ENCODE data around the gene MYO3B.

The MYO3B gene

DNA sequence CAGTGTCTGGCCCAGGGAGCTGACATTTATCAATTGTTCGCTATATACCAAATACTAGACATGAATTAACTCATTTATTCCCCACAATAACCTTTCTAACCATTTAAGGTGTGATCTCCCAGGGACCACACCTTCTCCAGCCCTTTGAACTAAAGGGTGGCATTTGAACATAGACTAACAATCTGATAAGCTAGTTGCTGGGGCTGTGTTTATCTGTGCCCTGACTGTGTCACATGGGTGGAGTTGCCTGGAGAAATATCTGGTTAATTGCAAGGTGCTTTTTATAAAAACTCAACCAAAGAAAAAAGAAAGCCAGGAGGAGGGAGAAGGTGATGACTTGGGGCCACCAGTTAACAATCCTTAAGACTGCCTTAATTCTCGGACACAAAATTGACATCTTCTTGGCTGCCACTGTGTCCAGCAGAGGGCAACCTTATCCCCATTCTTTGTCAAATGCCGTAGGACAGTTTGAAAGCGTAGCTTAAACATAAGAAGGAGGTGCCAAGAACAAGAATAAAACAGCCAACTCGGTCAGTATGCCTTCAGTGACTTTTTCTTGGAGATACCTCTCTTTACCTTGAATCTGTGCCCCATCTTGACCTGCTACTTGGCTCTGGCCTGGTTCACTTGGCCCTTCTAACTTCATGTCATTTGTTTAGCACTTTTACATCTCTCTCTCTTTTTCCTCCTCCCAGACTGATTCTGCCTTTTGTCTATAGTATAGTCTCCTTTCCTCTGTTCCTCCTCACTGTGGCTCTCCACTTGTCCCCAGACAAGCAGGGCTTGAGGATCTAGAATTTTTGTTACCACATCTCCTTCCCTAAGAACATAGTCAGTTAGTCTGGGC lies 183.4 kb downstream of the MYO3B start:
- DNase-seq (ENCODE audit: low read depth in 4 of 4, low spot score in 1 of 4), result peak; percentile 9 to 43 (median 19)

DNA sequence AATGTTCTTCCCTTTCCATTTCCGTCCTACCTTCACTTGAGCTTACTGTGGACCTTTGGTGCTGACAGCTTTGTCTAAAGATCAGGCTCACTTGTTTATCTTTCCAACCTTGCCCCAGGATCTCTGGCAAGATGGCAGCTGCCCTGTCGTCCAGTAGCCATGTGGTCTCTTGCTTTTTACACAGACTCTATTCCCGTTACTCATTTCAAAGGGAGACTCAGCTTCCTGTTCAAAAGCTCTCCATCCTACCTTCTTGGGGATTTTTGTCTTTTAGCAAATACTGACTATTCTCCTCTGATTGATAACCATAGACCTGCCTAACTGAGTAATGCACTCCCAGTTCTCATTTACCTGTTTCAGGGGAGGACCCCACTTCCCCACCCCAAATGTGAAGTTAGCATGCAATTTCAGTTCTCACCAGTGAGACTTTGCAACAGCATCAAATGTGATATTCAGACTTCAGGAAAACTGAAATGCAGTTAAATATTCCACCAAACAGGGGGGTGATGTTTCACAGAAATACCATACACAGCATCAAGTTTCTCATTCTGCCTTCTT lies 184.4 kb downstream of the MYO3B start:
- DNase-seq (ENCODE audit: low read depth in 4 of 4, low spot score in 1 of 4), result no peak

DNA sequence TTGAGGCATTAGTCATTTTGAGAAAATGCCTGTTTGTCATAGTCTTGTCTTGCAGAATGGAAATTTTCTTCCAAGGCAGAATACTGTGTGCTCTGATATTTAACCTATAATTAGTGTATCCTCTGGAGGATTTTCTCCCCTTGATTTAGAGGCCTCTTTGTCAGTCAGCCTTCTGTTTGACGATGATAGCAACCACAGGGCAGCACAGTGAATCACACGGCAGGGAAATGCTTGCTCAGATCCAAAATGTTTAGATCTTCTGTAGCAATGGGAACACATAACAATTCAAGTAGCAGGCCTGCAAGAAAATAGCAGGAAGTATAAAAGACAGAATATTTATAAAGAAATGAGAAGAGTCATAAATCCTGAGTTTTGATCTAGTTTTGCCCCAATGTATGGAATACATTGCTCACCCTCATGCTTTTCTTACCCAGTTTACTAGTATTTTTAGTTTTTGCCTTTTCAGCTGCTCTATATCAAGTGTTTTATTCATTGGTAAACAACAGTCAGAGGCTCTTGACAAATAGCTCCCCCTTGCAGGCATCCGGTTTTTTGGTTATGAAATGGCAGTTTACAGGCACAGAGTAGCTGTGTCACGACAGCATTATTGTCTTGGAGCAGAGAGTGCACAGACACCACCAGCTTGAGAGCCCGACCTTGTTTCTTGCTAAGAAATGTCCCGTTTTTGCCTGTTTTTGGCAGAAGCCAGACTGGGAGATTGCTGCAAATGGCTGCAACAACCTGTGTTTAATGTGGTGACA lies 185.1 kb downstream of the MYO3B start:
- DNase-seq (ENCODE audit: low read depth in 4 of 4, low spot score in 1 of 4), result peak in 1 of 4 experiments; percentile 7

DNA sequence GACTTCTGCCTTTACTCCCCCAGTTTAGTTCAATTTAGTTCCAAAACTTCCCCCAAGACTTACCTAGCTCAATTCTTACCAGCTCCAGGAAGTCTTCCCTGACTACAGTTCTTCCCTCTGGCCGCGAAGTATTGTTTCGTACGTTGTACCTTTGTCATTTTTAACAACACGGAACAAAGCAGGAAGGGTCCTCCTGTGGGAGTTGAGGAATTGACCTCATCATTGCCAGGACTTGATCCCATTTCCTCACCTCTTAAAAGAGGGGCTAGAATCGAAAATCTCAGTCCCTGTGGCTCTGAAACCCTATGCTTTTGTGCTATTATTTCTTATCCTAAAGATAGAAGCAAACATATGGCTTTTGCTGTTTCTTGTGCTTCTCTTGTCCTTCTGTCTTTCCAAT lies 187.1 kb downstream of the MYO3B start:
- DNase-seq (ENCODE audit: low read depth in 4 of 4, low spot score in 1 of 4), result no peak

DNA sequence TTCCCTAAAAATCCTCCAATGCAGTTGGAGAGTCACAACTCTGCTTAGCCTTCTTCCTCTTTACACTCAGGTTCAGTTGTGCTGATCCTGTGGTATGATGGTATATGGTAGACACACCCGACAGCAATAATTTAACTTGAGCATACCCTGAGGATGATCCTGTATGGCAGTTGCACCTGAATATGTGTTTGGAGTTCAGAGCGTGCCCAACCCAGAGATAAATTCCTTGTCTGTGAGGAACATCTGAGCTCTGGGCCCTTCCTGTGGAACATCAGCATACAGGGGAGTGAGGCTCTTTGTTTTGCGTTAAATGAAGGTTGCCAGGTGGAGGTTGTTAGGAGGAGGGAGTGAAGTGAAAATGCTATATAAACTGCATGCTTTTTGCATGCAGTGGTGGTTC lies 187.7 kb downstream of the MYO3B start:
- no peak for DNase-seq (ENCODE audit: low read depth in 4 of 4, low spot score in 1 of 4)

DNA sequence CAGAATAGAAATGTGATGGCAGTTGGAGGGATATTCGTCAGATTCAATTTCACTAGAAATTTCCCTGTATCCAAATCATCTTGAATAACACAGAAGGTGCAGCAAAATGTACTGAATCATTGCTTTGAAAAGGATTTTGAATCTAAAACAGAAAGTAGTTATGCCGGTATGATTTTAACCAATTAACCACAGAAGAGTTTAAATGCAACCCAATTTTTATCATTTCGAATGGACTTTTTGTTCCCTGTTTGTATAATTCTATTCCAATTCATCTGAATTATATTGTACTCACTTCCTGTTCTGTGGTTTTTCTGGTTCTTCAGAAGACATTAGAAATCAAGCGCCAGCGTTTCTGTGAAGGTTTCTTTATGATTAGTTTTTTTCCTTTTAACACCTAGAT lies 190.4 kb downstream of the MYO3B start:
- DNase-seq (ENCODE audit: low read depth in 4 of 4, low spot score in 1 of 4), result no peak

DNA sequence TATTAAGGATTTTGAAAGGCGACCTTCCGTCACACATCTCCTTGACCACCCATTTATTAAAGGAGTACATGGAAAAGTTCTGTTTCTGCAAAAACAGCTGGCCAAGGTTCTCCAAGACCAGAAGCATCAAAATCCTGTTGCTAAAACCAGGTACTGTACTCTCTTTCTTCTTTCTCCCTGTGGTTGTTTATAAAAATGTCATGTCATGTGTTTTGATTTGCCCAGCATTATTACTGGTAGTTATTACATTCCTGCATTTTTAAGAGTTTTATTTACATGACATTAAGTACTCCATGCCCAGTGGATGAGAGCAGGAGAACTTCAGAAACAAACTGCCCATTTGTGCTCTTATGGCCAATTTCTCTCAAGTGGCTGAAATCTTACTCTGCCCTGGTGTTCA lies 191.3 kb downstream of the MYO3B start:
- no peak for DNase-seq (ENCODE audit: low read depth in 4 of 4, low spot score in 1 of 4)

DNA sequence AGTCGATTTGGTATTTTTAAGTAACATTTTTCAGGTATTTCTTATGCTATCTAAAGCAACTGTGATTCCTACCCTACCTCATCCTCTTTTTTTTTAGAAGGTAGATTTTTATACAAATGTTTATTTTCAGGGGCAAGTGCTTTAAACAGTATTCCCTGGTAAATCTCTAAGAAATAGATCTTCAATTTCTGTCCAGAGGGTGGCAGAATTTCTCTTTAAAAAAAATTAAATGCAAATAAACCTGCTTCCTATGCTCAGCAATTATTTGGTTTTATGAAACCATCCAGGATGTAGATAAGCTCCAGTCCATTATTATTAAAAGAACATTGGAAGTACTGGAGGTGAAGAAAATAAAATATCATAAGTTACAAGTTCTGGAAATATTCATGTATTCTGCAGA lies 191.9 kb downstream of the MYO3B start:
- no peak for DNase-seq (ENCODE audit: low read depth in 4 of 4, low spot score in 1 of 4)

DNA sequence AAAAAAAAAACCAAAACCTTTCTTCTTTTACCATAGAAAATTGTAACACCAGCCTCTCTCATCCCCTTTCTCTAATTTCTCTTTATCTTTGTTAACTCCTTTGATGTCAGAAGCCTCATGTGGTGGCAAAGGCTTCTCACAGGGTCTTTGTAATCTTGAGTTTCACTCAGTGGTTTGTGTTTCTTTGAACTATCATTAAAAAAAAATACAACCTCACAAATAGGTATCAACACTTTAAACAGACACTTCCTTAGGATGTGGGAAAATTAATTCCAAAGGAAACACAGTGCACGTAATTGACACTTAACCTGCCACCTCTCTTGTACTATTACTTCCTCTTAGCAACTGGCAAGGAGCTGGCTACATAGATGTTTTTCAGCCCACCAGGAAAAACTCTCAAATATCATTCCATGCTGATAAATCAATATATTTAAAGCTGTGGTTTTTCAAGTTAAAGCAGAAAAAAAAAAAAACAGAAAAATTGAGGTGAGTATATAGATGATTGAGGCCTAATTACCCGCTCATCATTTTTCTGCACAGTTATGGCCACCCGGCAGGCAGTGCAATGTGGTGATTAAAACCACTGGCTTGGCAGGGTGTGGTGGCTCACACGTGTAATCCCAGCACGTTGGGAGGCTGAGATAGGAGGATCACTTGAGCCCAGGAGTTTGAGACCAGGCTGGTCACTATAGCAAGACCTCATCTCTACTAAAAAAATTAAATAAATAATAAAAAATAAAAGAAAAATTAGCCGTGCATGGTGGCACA lies 193.5 kb downstream of the MYO3B start:
- no peak for DNase-seq (ENCODE audit: low read depth in 4 of 4, low spot score in 1 of 4)

DNA sequence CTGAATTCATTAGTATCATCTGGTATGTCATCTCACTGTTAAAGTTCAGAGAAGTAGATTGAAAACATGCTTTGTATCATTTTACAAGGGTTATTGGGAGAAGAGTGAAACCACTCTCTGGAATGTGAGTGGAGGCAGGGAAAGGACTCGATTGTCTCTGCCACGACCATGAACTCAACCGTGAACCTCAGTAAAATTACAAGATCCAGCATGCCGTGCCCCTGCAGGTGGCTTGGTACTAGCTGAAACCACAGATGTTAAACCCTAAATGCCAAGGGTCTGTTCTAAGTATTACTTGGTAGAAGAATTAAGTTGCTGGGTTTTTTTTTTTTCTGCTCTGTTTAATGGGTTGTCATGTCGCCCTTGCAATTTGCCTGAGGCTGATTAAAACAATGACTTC lies 197.2 kb downstream of the MYO3B start:
- DNase-seq (ENCODE audit: low read depth in 4 of 4, low spot score in 1 of 4), result no peak

DNA sequence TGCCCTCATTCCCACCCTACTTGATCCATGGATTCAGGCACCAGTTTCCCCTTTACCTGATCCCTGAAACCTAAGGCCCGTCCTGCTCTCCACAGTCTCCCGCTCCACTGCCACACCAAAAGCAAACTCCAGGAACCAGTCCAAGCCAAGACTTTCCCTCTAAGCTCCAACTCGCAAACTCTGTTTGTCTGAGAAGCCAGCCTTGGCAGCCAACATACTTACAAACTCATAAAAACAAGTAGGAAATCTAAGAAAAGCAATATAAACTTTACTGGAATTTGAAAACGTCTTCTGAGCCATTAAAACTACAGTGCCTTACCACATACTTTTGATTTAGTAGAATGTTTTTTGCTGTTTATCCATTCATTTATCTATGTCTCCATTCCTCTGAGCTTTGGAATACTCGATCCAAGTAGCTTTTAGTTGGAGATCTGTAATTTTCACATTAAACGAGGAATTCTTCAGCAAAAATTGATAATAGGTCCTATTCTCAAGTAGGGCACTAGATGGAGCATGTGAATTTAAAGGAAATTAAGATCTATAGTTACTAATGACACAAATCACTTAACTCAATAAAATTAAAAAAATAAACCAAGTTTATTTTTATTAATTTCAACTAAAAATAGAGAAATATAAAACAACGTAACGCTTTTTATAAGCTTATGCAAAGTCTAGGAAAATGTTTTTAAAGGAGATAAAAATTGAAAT lies 199.7 kb downstream of the MYO3B start:
- no peak for DNase-seq (ENCODE audit: low read depth in 4 of 4, low spot score in 1 of 4)

DNA sequence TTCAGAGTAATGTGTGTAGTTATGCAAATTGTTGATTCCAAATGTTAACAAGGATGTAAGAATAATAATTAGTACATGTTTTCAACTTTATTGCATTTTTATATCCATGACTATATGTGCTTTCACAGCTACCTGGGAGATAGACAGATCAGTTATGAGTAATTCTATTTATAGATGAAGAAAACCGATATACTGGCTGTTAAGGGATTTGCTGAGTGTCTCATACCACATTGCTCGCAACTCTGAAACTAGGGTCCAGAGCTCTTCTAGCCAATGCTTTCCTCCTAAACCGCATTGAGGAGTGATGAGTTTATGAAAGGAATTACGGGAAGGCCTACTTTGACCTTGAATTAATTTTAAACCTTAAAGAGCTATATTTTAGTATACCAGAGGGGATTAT lies 202.3 kb downstream of the MYO3B start:
- DNase-seq (ENCODE audit: low read depth in 4 of 4, low spot score in 1 of 4), result no peak

DNA sequence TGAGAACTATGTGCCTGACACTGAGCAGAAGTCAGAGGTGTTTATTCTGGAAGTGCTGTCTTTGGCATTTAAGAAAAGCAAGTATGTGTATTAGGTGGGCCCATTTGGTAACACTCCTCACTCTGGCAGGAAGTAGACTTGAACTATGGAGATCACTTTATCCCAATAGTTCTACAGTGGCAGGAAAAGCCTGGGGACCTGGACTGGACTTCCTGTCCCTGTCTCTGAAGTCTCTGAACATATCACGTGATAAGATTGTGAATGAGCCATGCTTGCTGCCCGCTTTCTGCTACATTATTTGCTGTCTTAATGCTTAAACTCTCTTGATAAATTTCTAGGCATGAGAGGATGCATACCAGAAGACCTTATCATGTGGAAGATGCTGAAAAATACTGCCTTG lies 203.7 kb downstream of the MYO3B start:
- DNase-seq (ENCODE audit: low read depth in 4 of 4, low spot score in 1 of 4), result no peak

DNA sequence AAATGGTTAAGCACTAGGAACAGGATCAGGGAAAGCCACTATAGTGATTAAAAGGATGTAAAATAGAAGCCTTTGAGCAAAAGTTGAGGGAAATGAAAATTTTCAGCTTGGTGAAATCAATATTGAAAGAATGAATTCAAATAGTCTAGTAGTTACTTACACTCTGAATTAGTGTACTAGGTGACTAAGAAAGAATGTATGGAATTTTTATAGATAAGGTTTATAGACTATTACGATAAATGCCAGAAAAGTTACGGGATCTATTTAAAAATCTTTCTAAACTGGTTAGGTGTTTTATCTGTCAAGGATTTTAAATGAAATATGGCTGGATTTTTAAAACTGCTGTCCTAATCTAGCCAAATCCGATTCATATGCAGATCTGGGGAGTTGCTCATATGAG lies 208.6 kb downstream of the MYO3B start:
- no peak for DNase-seq (ENCODE audit: low read depth in 4 of 4, low spot score in 1 of 4)

DNA sequence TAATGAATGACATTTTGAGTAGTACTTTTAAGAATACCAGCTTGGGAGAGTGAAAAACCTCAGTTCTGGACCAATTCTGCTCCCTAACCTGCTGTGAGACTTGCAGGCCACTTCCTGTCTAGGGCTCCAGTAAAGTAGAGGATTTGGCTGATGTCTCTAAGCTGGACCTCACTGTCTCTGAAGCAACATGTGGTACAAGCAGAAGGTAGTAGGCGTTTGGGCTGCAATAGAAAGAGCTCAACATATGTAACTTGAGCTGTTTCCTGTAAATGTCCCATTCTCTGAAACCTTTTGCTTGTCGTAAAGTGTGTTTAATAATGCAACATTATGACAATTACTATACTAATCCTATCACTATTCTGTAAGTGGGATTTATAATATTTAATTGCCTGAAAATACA lies 213.1 kb downstream of the MYO3B start:
- DNase-seq (ENCODE audit: low read depth in 4 of 4, low spot score in 1 of 4), result no peak

DNA sequence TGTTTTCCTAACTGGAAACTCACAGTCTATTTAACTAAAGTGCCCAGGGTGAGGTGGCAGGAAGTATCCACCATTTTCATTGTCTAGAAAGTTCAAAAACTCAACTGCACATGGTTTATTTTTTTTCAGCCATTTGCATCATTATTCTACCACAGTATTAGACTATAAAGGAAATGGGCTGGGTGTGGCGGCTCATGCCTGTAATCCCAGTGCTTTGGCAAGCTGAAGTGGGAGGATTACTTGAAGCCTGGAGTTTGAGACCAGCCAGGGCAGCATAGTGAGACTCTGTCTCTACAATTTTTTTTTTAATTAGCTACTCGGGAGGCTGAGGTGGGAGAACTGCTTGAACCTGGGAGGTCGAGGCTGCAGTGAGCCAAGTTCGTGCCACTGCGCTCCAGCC lies 213.8 kb downstream of the MYO3B start:
- no peak for DNase-seq (ENCODE audit: low read depth in 4 of 4, low spot score in 1 of 4)

DNA sequence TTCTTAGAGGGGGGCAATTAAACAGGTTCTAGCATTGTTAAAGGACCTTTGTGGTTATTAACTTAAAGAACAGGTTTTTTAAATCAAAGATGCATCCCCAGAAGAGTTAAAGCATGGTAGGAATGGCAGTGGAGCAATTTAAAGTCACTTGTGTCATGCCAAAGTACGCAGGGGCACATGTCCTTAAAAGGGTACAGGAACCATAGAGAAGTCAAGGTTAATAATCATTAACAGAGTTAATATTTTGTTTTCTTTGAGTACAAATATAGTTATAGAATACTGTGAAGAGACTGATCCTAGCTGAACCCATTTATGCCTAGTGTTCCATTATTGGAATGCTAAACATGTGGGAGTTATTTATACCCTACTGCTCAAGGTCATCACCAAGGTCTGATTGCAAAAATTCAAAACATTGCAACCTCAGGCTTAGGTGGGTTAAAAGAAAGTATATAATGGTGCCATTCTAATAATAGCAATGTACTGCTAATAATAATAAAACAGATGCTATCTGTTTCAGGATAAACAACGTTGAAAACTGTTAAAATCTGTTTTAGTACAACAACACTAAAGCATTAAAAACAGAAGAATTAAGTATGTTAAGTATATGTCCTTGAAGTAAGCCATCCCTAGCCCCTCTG lies 216.0 kb downstream of the MYO3B start:
- no peak for DNase-seq (ENCODE audit: low read depth in 4 of 4, low spot score in 1 of 4)

DNA sequence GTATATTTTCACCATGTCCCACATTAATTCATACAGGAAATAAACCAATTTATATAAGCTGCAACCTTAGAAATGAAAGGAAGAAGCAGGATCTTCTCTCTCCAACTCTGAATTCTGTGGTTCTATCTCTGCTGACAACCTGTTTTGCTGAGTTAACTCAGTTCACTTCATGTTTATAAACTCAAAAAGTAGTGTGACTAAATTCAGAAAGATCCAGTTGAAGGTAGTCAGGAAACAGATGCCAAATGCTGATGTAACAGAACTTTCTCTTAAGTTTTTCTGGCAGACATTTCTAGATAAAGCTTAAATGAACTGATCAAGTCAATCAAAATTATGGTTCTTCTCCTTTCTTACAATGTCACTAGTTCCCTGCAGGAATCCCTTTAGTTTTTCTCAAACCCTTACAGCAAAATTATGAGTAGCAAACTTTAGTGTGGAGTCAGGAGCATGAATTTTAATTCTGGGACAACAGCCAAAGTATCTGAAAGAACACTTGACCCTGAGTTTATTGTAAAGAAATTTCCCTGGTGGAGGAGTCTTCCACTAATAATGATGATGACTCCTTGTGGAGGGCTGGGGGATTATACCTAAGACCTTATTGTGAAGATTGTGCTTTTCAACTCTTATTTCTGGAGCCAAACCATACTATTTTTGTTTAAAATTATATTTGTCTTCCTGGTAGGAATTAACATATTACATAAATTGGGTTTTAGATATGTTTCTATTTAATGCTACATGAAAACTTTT lies 216.9 kb downstream of the MYO3B start:
- no peak for DNase-seq (ENCODE audit: low read depth in 4 of 4, low spot score in 1 of 4)

DNA sequence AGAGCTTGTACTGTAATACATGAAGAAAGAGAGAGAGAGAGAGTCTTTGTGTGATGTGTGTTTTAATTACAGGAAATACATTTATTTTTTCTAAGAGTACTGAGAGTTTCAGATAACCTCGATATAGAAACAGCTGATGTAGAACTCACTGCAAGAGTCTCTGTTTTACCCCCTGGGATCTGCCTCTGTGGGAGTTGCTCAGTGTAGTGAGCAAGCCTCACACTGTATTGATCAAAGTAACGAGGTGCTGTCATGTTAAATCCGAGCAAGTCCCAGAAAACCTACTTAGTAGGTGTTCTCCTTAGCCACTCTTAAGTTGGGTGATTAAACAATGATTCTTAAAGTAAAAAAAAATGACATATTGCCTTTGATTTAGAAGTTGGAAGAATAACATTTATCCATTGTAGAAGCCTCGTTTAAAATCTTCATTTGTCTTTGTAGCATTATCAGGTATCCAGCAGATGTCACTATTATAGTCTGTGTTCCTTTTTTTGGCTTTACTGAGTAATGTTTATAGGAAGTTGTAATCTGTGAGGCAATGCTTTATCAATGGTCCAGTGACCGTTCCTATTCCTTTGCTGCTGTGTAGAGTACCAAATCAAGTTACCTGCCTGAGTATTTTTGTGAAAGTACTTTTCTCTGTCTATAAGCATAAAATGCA lies 219.0 kb downstream of the MYO3B start:
- DNase-seq (ENCODE audit: low read depth in 4 of 4, low spot score in 1 of 4), result no peak

All from stimulated activated CD4-positive, alpha-beta T cell treated with anti-CD3 and anti-CD28 coated beads, Interleukin-1b, Interleukin-23, amount 100 ng/mL, for 24 hours (primary cell).